ENCODE data around the gene SLIT3.

DNA sequence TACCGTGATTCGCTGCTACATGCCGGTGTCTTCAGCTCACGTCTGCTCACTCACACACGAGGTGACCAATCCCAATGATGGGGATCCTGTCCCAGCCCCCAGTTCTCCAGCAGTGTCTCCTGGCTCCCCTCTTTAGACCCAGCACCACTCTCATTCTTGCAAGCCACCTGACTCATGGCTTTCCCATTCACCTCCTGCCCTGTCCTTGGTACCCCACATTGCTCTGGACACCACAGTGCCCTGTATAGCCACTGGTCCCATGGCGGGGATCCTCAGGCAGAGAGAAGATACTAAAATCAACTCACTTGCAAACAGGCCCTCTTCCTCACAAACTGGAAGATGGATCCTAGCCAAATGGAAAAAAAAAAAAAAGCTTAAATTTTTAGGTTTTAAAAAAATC, 81.0 kb downstream of the SLIT3 start:
- TF ChIP-seq ZFP3 (CRISPR knock-in tag; IDR thresholded peaks at IDR 0.05) = no peak
- TF ChIP-seq ZNF565 (CRISPR knock-in tag; conservative IDR thresholded peaks at IDR 0.05; ENCODE audit: low read depth) = no peak
- TF ChIP-seq ESRRG (CRISPR knock-in tag; IDR thresholded peaks at IDR 0.05) = no peak
- no peak for TF ChIP-seq ZNF70 (CRISPR knock-in tag; IDR thresholded peaks at IDR 0.05)

All from SK-N-SH treated with all-trans-retinoic acid at 6 μM for 48 hours (cell line).